ENCODE measurements around the gene B9D2.

The B9D2 gene

DNA sequence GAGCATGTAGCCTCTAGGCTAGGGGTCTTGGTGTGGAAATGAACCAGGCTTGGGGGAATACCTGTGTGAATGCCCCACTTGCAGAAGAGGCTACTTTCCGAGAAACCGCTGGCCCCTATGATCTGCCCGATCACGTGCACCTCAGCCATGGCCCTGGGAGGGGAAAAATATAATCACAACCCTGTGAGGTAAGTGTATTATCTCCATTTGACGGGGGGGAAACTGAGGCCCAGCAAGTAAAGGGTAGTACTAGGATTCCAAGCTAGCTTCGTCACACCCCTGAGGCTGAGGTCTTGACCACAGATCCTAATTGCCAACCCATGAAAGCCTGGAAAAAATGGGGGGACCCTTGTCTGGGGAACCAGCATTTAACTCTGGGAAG lies 587 bp downstream of the B9D2 start:
- FAIRE-seq (no peak), DNase-seq (ENCODE audit: insufficient read length) (no peak)
- TF ChIP-seq POLR2A (IDR thresholded peaks at IDR 0.05; ENCODE audit: low read depth, low read length) (no peak), POLR2AphosphoS5 (IDR thresholded peaks at IDR 0.05; ENCODE audit: low read depth, low read length) (no peak), TAF1 (IDR thresholded peaks at IDR 0.05; ENCODE audit: borderline replicate concordance, low read depth, low read length) (no peak)

DNA sequence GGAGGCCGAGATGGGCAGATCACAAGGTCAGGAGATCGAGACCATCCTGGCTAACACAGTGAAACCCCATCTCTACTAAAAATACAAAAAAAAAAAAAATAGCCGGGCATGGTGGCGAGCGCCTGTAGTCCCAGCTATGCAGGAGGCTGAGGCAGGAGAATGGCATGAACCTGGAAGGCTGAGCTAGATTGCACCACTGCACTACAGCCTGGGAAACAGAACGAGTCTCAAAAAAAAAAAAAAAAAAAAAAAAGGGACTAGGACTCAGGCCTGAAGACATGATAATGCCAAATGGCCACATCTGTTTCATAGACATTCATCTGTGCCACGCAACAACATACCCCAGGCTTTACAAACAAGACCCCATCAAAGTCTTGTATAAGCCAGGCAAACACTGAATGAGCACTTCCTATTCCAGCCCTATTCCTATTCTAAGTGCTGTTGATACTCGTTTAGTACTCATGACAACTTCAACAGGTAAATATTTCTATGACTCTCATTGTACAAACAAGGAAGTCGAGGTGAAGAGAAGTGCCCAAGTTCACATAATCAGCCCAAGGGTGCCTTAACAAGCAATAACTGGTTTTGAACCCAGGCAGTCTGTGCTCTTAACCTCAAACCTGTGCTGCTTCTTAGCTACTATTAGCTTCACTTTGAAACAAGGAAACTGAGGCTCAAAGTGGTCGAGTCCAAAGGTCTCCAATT lies 1.7 kb downstream of the B9D2 start:
- DNase-seq (ENCODE audit: insufficient read length) (no peak), FAIRE-seq (no peak)
- no peak for TF ChIP-seq POLR2AphosphoS5 (IDR thresholded peaks at IDR 0.05; ENCODE audit: low read depth, low read length)

DNA sequence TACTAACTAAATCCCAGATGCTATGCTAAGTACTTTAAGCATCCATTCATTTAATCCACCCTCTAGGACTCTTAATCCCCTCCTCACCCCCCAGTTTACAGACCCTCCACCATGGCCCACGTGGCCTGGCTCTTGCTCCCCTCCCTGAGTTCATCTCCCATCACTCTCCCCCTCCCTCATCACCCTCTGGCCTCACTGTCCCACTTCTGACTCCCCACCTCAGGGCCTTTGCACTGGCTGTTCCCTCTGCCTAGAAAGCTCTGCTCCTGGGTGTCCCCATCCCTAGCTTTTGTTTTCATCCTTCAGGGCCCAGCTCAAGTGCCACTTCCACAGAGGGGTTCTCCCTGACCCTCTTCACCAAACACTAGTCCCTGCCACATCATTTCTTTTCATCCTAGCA lies 4.2 kb downstream of the B9D2 start:
- DNase-seq (ENCODE audit: insufficient read length) (no peak), FAIRE-seq (no peak)
- TF ChIP-seq TAF1 (IDR thresholded peaks at IDR 0.05; ENCODE audit: borderline replicate concordance, low read depth, low read length) (no peak), POLR2AphosphoS5 (IDR thresholded peaks at IDR 0.05; ENCODE audit: low read depth, low read length) (no peak), POLR2A (IDR thresholded peaks at IDR 0.05; ENCODE audit: low read depth, low read length) (no peak)

DNA sequence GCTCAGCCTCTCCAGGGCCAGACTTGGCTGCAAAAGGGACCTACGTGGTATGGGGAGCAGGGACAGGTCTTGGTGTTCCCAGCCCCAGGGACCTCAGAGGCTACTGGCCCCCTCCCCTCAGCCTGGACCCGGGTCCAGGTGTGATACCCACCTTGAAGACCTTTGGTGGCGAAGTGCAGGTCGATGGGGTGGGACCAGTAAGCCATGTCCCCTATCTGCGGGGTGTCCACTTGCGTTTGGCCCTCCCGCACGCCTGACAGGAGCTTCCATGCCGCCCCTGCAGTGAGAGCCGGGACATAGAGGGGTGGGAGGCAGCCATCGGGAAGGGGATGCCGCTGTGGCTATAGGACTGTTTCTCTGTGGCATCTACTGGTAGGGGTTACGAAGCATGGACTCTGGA lies 6.2 kb downstream of the B9D2 start:
- FAIRE-seq (no peak), DNase-seq (ENCODE audit: insufficient read length) (no peak)
- no peak for TF ChIP-seq TAF1 (IDR thresholded peaks at IDR 0.05; ENCODE audit: borderline replicate concordance, low read depth, low read length)
- no peak for TF ChIP-seq POLR2A (IDR thresholded peaks at IDR 0.05; ENCODE audit: low read depth, low read length)
- no peak for TF ChIP-seq POLR2AphosphoS5 (IDR thresholded peaks at IDR 0.05; ENCODE audit: low read depth, low read length)

DNA sequence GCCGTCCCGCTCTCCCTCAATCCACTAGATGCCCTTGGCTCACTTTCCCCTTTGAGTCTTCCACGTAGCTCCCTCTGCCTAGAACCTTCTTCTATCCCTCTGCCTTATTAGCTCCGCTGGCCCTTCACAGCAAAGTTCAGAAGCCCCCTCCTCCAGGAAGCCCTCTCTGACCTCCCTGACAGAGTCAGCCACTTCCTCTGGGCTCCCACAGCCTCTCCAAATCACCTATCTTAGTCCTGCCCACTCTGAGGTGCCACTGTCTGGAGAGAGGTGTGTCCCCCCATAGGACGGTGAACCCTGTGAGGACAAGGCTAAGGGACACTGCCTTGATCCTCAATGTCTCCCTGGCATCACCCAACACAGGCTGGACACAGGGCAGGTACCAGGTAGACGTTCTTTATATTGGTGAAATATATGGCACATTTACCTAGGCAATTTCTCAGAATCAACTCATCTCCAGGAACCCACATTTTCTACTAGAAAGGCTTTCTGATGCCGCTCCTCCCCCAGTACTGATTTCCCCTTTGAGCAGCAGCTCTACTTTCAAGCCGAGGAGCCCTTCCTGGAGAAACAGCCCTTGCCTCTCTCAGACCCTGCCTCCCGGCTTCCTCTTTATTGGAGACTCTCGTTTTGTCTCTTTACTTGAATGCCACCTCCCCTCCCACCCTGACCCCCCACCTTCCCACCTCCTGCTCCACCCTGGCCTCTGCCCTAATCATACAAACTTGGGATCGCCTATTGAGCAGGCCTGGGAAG lies 6.8 kb downstream of the B9D2 start:
- TF ChIP-seq POLR2AphosphoS5 (IDR thresholded peaks at IDR 0.05; ENCODE audit: low read depth, low read length) (no peak), POLR2A (IDR thresholded peaks at IDR 0.05; ENCODE audit: low read depth, low read length) (no peak), TAF1 (IDR thresholded peaks at IDR 0.05; ENCODE audit: borderline replicate concordance, low read depth, low read length) (no peak)
- FAIRE-seq = no peak
- no peak for DNase-seq (ENCODE audit: insufficient read length)

DNA sequence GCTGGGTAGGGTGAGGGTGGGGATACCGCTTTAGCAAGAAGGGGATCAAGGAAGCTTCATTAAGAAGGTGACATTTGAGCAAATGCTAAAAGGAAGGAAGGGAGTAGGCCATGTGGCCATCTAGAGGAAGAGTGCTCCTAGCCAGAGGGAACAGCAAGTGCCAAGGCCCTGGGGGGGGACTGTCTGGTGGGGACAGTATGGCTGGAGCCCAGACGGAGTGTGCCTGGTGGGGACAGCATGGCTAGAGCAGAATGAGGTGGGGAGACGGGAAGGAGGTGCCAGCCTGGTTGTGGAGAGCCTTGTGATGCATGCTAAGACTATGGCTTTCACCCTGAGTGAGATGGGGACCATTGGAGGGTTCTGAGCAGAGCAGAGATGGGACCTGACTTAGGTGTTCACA lies 8.1 kb downstream of the B9D2 start:
- TF ChIP-seq POLR2AphosphoS5 (IDR thresholded peaks at IDR 0.05; ENCODE audit: low read depth, low read length) (no peak), POLR2A (IDR thresholded peaks at IDR 0.05; ENCODE audit: low read depth, low read length) (no peak), TAF1 (IDR thresholded peaks at IDR 0.05; ENCODE audit: borderline replicate concordance, low read depth, low read length) (no peak)

DNA sequence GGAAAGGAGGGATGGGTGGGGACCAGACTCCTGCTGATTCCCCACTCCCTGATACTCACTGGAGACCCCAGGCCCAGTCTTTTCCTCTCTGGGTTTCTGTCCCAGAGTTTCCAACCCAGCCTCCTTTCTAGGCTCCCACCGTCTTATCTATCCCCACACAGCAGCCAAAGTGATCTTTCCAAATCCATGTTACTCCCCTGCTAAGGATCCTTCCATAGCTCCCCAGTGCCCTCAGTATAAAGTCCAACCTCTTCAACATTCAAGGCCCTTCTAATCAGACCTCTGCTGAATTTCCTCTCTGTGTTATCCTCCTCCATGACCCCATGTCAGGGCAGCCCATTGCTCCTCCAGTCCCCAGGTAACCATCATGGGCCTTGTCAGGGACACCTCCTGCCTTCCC lies 8.9 kb downstream of the B9D2 start:
- TF ChIP-seq POLR2AphosphoS5 (IDR thresholded peaks at IDR 0.05; ENCODE audit: low read depth, low read length) (no peak), TAF1 (IDR thresholded peaks at IDR 0.05; ENCODE audit: borderline replicate concordance, low read depth, low read length) (no peak), POLR2A (IDR thresholded peaks at IDR 0.05; ENCODE audit: low read depth, low read length) (no peak)
- FAIRE-seq = no peak
- no peak for DNase-seq (ENCODE audit: insufficient read length)

More for the DNA sequence above, 8.1 kb downstream of the B9D2 start:
- FAIRE-seq (no peak), DNase-seq (ENCODE audit: insufficient read length) (no peak)

DNA sequence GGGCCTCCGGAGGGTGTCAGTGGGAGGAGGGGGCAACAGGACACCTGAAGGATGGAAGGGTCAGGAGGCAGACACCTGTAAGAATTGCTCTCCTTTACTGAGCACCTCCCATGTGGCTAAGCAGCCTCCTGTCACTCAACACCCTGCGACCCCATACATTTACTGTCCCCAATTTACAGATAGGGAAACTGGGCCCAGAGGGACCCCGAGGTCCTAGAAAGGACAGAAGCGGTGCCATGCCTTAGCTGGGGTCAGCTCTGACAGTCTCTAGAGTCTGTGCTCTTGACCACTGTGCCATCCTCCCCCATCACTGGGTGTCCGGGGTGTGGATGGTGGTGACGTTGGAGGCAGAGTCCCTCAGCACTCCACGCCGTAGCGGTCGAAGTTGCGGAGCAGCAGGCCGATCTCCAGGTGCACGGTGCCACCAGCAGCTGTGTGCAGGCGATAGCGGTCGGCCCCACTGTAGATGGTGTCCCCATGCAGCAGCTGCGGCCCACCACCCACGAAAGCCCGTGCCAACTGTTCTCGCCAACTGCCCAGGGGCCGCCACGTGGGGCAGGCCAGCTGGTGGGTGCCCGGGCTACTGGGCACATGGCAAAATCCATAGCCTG lies 9.5 kb downstream of the B9D2 start:
- TF ChIP-seq TAF1 (IDR thresholded peaks at IDR 0.05; ENCODE audit: borderline replicate concordance, low read depth, low read length) = no peak
- TF ChIP-seq POLR2AphosphoS5 (IDR thresholded peaks at IDR 0.05; ENCODE audit: low read depth, low read length) = no peak
- no peak for TF ChIP-seq POLR2A (IDR thresholded peaks at IDR 0.05; ENCODE audit: low read depth, low read length)
- no peak for DNase-seq (ENCODE audit: insufficient read length)
- no peak for FAIRE-seq

DNA sequence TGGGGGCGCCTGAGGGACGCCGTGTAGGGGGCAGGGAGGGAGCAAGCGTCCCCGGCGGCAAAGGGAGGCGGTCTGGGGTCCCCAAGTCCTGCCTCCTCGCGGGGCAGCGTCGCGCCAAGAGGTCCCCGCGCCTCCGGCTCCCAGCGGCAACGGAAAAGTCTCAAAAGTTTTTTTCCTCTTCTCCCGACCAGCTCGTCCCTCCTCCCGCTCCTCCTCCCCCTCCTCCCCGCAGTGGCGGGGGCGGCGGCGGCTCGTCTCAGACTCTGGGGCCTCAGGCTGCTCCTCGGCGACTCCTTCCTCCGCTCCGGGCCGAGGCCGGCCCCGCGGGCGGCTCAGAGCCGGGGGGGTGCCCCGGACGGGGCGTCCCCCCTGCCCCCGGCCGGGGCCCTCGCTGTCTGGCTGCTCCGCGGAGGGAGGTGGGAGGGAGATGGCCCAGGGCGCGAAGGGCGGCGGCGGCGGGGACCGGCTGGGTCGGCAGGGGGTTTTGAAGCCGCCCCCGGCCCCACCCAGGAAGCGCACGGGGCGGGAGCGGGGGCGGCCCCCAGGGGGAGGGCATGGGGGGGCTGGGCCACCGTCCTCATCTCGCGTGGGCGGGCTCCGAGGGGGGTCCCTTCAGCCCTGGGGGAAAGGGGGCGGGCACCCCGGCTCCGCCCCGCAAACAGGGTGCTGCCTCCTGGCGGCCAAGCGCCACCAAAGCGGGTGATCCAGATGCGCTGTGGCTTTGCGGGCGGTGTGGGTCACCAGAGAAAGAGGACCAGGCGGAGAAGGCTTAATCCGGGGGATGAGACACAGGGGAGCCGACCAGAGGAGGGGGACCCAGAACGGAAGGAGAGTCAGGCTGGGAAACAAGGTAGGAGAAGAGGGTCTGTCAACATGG lies 10.2 kb downstream of the B9D2 start, which contains the start of gene TGFB1:
Gene TGFB1, minus strand, starts transcription at position 457 of the 877 bp plus-strand sequence. CDS start 878 bp downstream, outside the sequence.
- TF ChIP-seq POLR2A (IDR thresholded peaks at IDR 0.05; ENCODE audit: low read depth, low read length) (peak; percentile 81), TAF1 (IDR thresholded peaks at IDR 0.05; ENCODE audit: borderline replicate concordance, low read depth, low read length) (peak; percentile 29; the same call in 1 of the 2 replicates), POLR2AphosphoS5 (IDR thresholded peaks at IDR 0.05; ENCODE audit: low read depth, low read length) (peak; percentile 49; the same call in 1 of the 2 replicates)
- DNase-seq (ENCODE audit: insufficient read length) = peak; percentile 98
- peak; percentile 91 for FAIRE-seq

DNA sequence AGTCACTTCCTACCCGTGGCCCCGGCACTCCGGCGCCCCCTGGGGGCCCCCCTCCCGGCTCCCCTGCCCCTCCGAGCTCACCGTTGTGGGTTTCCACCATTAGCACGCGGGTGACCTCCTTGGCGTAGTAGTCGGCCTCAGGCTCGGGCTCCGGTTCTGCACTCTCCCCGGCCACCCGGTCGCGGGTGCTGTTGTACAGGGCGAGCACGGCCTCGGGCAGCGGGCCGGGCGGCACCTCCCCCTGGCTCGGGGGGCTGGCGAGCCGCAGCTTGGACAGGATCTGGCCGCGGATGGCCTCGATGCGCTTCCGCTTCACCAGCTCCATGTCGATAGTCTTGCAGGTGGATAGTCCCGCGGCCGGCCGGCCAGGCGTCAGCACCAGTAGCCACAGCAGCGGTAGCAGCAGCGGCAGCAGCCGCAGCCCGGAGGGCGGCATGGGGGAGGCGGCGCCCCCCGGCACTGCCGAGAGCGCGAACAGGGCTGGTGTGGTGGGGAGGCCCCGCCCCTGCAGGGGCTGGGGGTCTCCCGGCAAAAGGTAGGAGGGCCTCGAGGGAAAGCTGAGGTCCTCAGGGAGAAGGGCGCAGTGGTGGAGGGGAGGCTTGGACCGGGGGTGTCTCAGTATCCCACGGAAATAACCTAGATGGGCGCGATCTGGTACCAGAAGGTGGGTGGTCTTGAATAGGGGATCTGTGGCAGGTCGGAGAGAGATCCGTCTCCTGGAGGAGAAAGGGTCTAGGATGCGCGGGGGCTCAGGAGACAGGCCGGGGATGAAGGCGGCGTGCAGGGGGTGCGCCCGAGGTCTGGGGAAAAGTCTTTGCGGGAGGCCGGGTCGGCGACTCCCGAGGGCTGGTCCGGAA lies 11.1 kb downstream of the B9D2 start:
- FAIRE-seq = peak; percentile 83
- peak; percentile 78 for DNase-seq (ENCODE audit: insufficient read length)

More for the DNA sequence above, 11.1 kb downstream of the B9D2 start:
- TF ChIP-seq POLR2AphosphoS5 (IDR thresholded peaks at IDR 0.05; ENCODE audit: low read depth, low read length) = no peak
- 0 out of 2 replicates have a peak, but pooled peaks have one; percentile 32 for TF ChIP-seq TAF1 (IDR thresholded peaks at IDR 0.05; ENCODE audit: borderline replicate concordance, low read depth, low read length)
- no peak for TF ChIP-seq POLR2A (IDR thresholded peaks at IDR 0.05; ENCODE audit: low read depth, low read length)
